ENCODE data around the gene ERC2. TPM values are rescaled to one million over a fixed set of nuclear protein-coding genes. Genes with fewer than 3 reads are reported as not detected.
"Not testable (repeated sequence)": the region's sequence is repeated elsewhere in the genome, so short reads cannot be mapped to it uniquely, and the experiment has no call there.

The ERC2 gene
- total and polyA plus RNA-seq, 2 donors (not counting 3 experiments of a cell fraction or from before 2014, with no cell fraction given): 5.6 to 15.5 TPM

DNA sequence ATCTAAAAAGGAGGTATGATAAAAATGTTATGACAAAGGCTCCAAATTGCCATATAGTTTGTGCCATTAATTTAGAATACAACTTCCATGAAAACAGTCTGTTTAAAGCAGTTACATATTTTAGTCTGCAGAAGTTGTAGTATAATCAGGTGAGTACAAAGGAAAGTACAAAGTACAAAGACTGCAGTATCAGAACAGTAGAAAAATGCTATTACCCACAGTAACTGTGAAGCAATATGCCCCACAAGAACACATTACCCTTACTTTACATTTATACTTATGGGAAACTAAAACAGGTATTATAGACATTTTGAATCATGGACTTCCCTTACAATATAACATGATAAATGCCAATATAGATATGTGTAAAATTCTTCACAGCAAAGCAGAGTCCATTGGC is 398.5 kb downstream of the ERC2 start:
- Histone ChIP-seq H4K20me1 (replicated peaks; ENCODE audit: control insufficient read depth, extremely low read depth, insufficient read depth, low read length) (no peaks in the 10 kb centered on the region), H2AFZ (ENCODE audit: low read depth, low read length) (no peak overlapping the region), H3K27ac (ENCODE audit: insufficient read depth, low read depth, low read length) (no peak overlapping the region), H3K9me3 (replicated peaks; ENCODE audit: control insufficient read depth, insufficient read depth, low read length) (no peaks in the 10 kb centered on the region), H3K79me2 (ENCODE audit: control insufficient read depth, insufficient read depth, low read length) (no peaks in the 10 kb centered on the region), H3K27me3 (ENCODE audit: control insufficient read depth in 2 of 2, insufficient read depth in 2 of 2, low read length in 2 of 2) (no peaks in the 10 kb centered on the region), H3K4me1 (ENCODE audit: control insufficient read depth, extremely low read depth, insufficient read depth, low read length) (peaks cover under 1% of the 10 kb centered on the region), H3K9ac (replicated peaks; ENCODE audit: extremely low read depth, insufficient read depth, low read length) (no peak overlapping the region), H3K4me3 (replicated peaks in 1 of 3; ENCODE audit: insufficient read depth in 1 of 3, low read depth in 1 of 3, low read length in 3 of 3) (no peak overlapping the region), H3K36me3 (ENCODE audit: control insufficient read depth in 2 of 2, extremely low read depth in 1 of 2, insufficient read depth in 2 of 2, low read length in 2 of 2) (no peaks in the 10 kb centered on the region), H3K4me2 (ENCODE audit: insufficient read depth, low read length) (no peak overlapping the region), H3K9me1 (replicated peaks; ENCODE audit: control insufficient read depth, extremely low read depth, insufficient read depth, low read length) (no peaks in the 10 kb centered on the region)
- intact Hi-C loops (cut with micrococcal nuclease): no loop called here
- no TSS peak for BruUV-seq (replicated peaks)
- TF ChIP-seq POLR2AphosphoS5 (IDR thresholded peaks at IDR 0.05; ENCODE audit: insufficient read depth, low read depth, low read length): no peak
- no peak for TF ChIP-seq POLR2A (IDR thresholded peaks at IDR 0.05; ENCODE audit: low read depth, low read length)
- no peak for TF ChIP-seq EZH2 (IDR thresholded peaks at IDR 0.05; ENCODE audit: borderline replicate concordance, low read depth, low read length, severe bottlenecking)
- TF ChIP-seq, protein P1, sequence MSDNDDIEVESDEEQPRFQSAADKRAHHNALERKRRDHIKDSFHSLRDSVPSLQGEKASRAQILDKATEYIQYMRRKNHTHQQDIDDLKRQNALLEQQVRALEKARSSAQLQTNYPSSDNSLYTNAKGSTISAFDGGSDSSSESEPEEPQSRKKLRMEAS (IDR thresholded peaks at IDR 0.05; ENCODE audit: insufficient read depth, insufficient read length): no peak
- no peak for TF ChIP-seq GATA2 (IDR thresholded peaks at IDR 0.05; ENCODE audit: insufficient read depth, insufficient read length, low read depth, low read length)
- TF ChIP-seq, protein P2, sequence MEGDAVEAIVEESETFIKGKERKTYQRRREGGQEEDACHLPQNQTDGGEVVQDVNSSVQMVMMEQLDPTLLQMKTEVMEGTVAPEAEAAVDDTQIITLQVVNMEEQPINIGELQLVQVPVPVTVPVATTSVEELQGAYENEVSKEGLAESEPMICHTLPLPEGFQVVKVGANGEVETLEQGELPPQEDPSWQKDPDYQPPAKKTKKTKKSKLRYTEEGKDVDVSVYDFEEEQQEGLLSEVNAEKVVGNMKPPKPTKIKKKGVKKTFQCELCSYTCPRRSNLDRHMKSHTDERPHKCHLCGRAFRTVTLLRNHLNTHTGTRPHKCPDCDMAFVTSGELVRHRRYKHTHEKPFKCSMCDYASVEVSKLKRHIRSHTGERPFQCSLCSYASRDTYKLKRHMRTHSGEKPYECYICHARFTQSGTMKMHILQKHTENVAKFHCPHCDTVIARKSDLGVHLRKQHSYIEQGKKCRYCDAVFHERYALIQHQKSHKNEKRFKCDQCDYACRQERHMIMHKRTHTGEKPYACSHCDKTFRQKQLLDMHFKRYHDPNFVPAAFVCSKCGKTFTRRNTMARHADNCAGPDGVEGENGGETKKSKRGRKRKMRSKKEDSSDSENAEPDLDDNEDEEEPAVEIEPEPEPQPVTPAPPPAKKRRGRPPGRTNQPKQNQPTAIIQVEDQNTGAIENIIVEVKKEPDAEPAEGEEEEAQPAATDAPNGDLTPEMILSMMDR (IDR thresholded peaks at IDR 0.05; ENCODE audit: extremely low read depth in 1 of 2, insufficient read depth in 1 of 2, low read depth in 1 of 2, low read length in 2 of 2): no peak
- no peak for TF ChIP-seq FOS (IDR thresholded peaks at IDR 0.05; ENCODE audit: borderline replicate concordance, insufficient read depth, low read length)
- no peak for TF ChIP-seq MYC (IDR thresholded peaks at IDR 0.05; ENCODE audit: low read depth, low read length)
- TF ChIP-seq JUN (IDR thresholded peaks at IDR 0.05; ENCODE audit: borderline replicate concordance, insufficient read depth, insufficient read length, low read depth): no peak
- no peak for DNase-seq (ENCODE audit: low read depth, low spot score)
- no peak for FAIRE-seq
- ChIA-PET POLR2A (no interaction called here), CTCF (no interaction called here)
- dilution Hi-C loops (cut with MboI; ENCODE audit: extremely low pct_ligation_motif_present, low sequenced_read_pairs): no loop called here

DNA sequence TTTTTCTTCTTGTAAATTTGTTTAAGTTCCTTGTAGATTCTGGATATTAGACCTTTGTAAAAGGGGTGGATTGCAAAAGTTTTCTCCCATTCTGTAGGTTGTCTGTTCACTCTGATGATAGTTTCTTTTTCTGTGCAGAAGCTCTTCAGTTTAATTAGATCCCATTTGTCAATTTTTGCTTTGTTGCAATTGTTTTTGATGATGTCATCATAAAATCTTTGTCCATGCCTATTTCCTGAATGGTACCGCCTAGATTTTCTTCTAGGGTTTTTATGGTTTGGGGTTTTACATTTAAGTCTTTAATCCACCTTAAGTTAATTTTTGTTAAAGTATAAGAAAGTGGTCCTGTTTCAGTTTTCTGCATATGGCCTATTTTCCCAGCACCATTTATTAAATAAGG is 401.9 kb downstream of the ERC2 start:
- dilution Hi-C loops (cut with MboI; ENCODE audit: extremely low pct_ligation_motif_present, low sequenced_read_pairs); intact Hi-C loops (cut with micrococcal nuclease); H3K9me3 ChIP-seq (replicated peaks; ENCODE audit: control insufficient read depth, insufficient read depth, low read length); H3K27me3 ChIP-seq (ENCODE audit: control insufficient read depth in 2 of 2, insufficient read depth in 2 of 2, low read length in 2 of 2); H3K27ac ChIP-seq (ENCODE audit: insufficient read depth, low read depth, low read length); H3K4me2 ChIP-seq (ENCODE audit: insufficient read depth, low read length); H3K9ac ChIP-seq (replicated peaks; ENCODE audit: extremely low read depth, insufficient read depth, low read length); H3K36me3 ChIP-seq (ENCODE audit: control insufficient read depth in 2 of 2, extremely low read depth in 1 of 2, insufficient read depth in 2 of 2, low read length in 2 of 2); H3K4me1 ChIP-seq (ENCODE audit: control insufficient read depth, extremely low read depth, insufficient read depth, low read length); H3K4me3 ChIP-seq (replicated peaks in 1 of 3; ENCODE audit: insufficient read depth in 1 of 3, low read depth in 1 of 3, low read length in 3 of 3); H3K9me1 ChIP-seq (replicated peaks; ENCODE audit: control insufficient read depth, extremely low read depth, insufficient read depth, low read length); CTCF ChIA-PET; POLR2A ChIA-PET; H2AFZ ChIP-seq (ENCODE audit: low read depth, low read length); FAIRE-seq; DNase-seq (ENCODE audit: low read depth, low spot score); H3K79me2 ChIP-seq (ENCODE audit: control insufficient read depth, insufficient read depth, low read length); H4K20me1 ChIP-seq (replicated peaks; ENCODE audit: control insufficient read depth, extremely low read depth, insufficient read depth, low read length); BruUV-seq (replicated peaks): not testable (repeated sequence)
